ENCODE measurements around the gene PTH2R. TPM values are rescaled to one million over a fixed set of nuclear protein-coding genes. Genes with fewer than 3 reads are reported as not detected.

PTH2R gene
- polyA plus RNA-seq, 1 of the 3 experiments (the other 2 are of a cell fraction) = 4.0 TPM

DNA sequence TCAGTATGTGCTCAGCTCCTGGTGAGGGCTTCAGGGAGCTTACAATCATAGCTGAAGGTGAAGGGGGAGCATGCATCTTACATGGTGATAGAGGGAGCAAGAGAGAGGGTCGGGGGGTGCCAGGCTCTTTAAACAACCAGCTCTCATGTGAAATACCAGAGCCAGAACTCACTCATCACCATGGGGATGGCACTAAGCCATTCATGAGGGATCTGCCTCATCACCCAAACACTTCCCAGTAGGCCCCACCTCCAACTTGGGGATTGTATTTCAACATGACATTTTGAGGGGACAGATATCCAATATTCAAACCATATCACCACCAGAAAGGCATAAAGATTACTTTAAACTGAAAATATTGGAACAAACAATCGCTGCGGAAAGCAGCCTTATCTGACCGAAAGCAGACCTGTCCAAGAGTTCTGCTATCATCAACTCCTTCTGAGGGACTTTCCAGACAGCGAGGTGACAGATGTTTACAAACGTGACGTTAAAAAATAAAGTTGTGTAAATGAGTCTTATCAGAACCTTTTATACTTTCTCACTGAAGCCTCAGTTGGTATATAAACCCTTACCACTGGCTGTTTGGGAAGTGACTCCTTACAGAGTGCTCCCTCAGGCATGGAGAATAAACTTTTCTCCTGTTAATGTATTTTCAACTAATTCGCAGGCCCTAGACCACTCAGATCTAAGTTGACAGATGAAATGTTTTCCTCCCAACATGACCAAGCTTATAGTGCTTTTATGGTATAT is 35.5 kb upstream of the PTH2R start (continued):
- TF ChIP-seq, protein P1, sequence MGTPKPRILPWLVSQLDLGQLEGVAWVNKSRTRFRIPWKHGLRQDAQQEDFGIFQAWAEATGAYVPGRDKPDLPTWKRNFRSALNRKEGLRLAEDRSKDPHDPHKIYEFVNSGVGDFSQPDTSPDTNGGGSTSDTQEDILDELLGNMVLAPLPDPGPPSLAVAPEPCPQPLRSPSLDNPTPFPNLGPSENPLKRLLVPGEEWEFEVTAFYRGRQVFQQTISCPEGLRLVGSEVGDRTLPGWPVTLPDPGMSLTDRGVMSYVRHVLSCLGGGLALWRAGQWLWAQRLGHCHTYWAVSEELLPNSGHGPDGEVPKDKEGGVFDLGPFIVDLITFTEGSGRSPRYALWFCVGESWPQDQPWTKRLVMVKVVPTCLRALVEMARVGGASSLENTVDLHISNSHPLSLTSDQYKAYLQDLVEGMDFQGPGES (IDR thresholded peaks at IDR 0.05; ENCODE audit: low read depth, low read length) = no peak

DNA sequence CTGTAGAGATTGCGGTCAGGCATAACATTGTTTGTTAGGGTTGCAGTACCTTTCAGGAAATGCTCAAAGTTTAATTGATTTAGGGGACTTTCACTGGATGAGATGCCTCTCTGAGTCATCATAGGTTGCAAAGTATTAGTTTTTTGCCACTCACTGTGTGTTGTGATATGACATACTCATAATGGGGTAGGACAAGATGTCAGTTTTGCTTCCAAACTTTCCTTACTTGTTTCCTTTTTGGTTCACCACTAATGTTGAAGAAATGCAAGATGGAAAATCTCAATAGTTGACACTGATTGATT is 35.0 kb upstream of the PTH2R start:
- 100% methylated on average over 1 of the region's 1 CpG for WGBS (ENCODE audit: low lambda C conversion rate)
- ChIA-PET POLR2A (no interaction called here), CTCF (no interaction called here)

More for the DNA sequence above, 35.0 kb upstream of the PTH2R start:
- TF ChIP-seq ELF1 (IDR thresholded peaks at IDR 0.05) (no peak), RXRA (IDR thresholded peaks at IDR 0.05; ENCODE audit: borderline replicate concordance, low read depth) (no peak), EP300 (IDR thresholded peaks at IDR 0.05; ENCODE audit: borderline replicate concordance in 1 of 2, low read depth in 1 of 2, low read length in 1 of 2) (no peak), RCOR1 (IDR thresholded peaks at IDR 0.05; ENCODE audit: low read length) (no peak)
- TF ChIP-seq, protein P2, sequence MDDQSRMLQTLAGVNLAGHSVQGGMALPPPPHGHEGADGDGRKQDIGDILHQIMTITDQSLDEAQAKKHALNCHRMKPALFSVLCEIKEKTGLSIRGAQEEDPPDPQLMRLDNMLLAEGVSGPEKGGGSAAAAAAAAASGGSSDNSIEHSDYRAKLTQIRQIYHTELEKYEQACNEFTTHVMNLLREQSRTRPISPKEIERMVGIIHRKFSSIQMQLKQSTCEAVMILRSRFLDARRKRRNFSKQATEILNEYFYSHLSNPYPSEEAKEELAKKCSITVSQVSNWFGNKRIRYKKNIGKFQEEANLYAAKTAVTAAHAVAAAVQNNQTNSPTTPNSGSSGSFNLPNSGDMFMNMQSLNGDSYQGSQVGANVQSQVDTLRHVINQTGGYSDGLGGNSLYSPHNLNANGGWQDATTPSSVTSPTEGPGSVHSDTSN (IDR thresholded peaks at IDR 0.05) = peak; percentile 12; the same call in 1 of the 2 replicates
- TF ChIP-seq, protein P3, sequence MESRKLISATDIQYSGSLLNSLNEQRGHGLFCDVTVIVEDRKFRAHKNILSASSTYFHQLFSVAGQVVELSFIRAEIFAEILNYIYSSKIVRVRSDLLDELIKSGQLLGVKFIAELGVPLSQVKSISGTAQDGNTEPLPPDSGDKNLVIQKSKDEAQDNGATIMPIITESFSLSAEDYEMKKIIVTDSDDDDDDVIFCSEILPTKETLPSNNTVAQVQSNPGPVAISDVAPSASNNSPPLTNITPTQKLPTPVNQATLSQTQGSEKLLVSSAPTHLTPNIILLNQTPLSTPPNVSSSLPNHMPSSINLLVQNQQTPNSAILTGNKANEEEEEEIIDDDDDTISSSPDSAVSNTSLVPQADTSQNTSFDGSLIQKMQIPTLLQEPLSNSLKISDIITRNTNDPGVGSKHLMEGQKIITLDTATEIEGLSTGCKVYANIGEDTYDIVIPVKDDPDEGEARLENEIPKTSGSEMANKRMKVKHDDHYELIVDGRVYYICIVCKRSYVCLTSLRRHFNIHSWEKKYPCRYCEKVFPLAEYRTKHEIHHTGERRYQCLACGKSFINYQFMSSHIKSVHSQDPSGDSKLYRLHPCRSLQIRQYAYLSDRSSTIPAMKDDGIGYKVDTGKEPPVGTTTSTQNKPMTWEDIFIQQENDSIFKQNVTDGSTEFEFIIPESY (IDR thresholded peaks at IDR 0.05; ENCODE audit: borderline replicate concordance, low read depth) = no peak
- TF ChIP-seq, protein P1 (IDR thresholded peaks at IDR 0.05; ENCODE audit: low read depth, low read length) = no peak
- TF ChIP-seq, protein P4, sequence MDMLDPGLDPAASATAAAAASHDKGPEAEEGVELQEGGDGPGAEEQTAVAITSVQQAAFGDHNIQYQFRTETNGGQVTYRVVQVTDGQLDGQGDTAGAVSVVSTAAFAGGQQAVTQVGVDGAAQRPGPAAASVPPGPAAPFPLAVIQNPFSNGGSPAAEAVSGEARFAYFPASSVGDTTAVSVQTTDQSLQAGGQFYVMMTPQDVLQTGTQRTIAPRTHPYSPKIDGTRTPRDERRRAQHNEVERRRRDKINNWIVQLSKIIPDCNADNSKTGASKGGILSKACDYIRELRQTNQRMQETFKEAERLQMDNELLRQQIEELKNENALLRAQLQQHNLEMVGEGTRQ (IDR thresholded peaks at IDR 0.05; ENCODE audit: borderline replicate concordance, low read depth, low read length) = no peak
- no peaks in the 10 kb centered on the region for H3K9me3 ChIP-seq
- no peak overlapping the region for H3K4me3 ChIP-seq (ENCODE audit: low read depth in 2 of 2, low read length in 1 of 2)
- H3K36me3 ChIP-seq (replicated peaks in 1 of 2; ENCODE audit: control insufficient read depth in 1 of 2, insufficient read depth in 2 of 2, low read length in 1 of 2) = no peaks in the 10 kb centered on the region
- no peaks in the 10 kb centered on the region for H3K9me2 ChIP-seq
- H2AFZ ChIP-seq (ENCODE audit: low read depth) = no peak overlapping the region
- no peaks in the 10 kb centered on the region for H3K27me3 ChIP-seq (ENCODE audit: insufficient read depth)
- H3K4me2 ChIP-seq = no peak overlapping the region
- no peak overlapping the region for H3K9ac ChIP-seq
- peaks cover 0 to 3% of the 10 kb centered on the region in 2 experiments; a peak in 1 of 4 replicates for H3K4me1 ChIP-seq (ENCODE audit: control insufficient read depth in 1 of 2, insufficient read depth in 2 of 2, low read depth in 1 of 2, low read length in 1 of 2)
- no peak for DNase-seq
- peaks cover 14% of the 10 kb centered on the region for H3F3A ChIP-seq (replicated peaks; ENCODE audit: insufficient read depth)
- no peaks in the 10 kb centered on the region for H3K79me2 ChIP-seq (ENCODE audit: insufficient read depth)
- H4K20me1 ChIP-seq (ENCODE audit: insufficient read depth) = no peaks in the 10 kb centered on the region
- H3K27ac ChIP-seq (ENCODE audit: low read depth in 2 of 2, low read length in 1 of 2) = no peak overlapping the region
